CD14-positive monocyte (primary cell): ENCODE measurements around the gene LIN9. TPM values are rescaled to one million over a fixed set of nuclear protein-coding genes. Genes with fewer than 3 reads are reported as not detected.

Experiments
- DNase-seq, 3 donors: peaks; one replicate each; pipeline ENCODE4 v3.0.0-alpha.2; 2011 to 2022
- H2AFZ ChIP-seq: 2 replicates; pipeline ENCODE4 v1.6.0; 2012; ENCODE audit warnings: mild to moderate bottlenecking, low read depth, low read length, inconsistent platforms; ENCODE audit not compliant: insufficient read depth, poor library complexity, severe bottlenecking
- H3K27ac ChIP-seq, 2 donors: 1 replicate in 1 of 2; 2 replicates in 1 of 2; pipeline ENCODE4 v1.5.1; 2012 to 2013; ENCODE audit warnings: low read length in 2 of 2, control low read depth in 1 of 2, inconsistent platforms in 1 of 2, low read depth in 1 of 2, mild to moderate bottlenecking in 1 of 2
- H3K27me3 ChIP-seq, 2 donors: one replicate each; pipeline versions ENCODE4 v1.6.0 to v1.6.1; 2011 to 2013; ENCODE audit warnings: low read length in 2 of 2; ENCODE audit not compliant: control insufficient read depth in 2 of 2, insufficient read depth in 2 of 2
- H3K36me3 ChIP-seq, 2 donors: replicated peaks in 1 of 2; 1 replicate in 1 of 2; 2 replicates in 1 of 2; pipeline versions ENCODE4 v1.5.1 to v1.6.1; 2012 to 2013; ENCODE audit warnings: low read length in 2 of 2, control low read depth in 1 of 2, inconsistent platforms in 1 of 2, mild to moderate bottlenecking in 1 of 2; ENCODE audit not compliant: insufficient read depth in 2 of 2, control insufficient read depth in 1 of 2
- H3K4me1 ChIP-seq, 2 donors: 1 replicate in 1 of 2; 2 replicates in 1 of 2; pipeline versions ENCODE4 v1.5.1 to v1.6.1; 2012 to 2013; ENCODE audit warnings: low read length in 2 of 2, control low read depth in 1 of 2, inconsistent platforms in 1 of 2, mild to moderate bottlenecking in 1 of 2, moderate library complexity in 1 of 2; ENCODE audit not compliant: insufficient read depth in 2 of 2, control insufficient read depth in 1 of 2
- H3K4me2 ChIP-seq: replicated peaks from 2 replicates; pipeline ENCODE3; 2012; ENCODE audit warnings: low read length, moderate library complexity, mild to moderate bottlenecking; ENCODE audit not compliant: poor library complexity, severe bottlenecking; ENCODE audit errors: extremely low read depth
- H3K4me3 ChIP-seq, 3 experiments: fragments of 200-600 bp in 1 of 3; sonication (generic) in 1 of 3; replicated peaks in 1 of 3; 1 replicate in 2 of 3; 2 replicates in 1 of 3; pipeline ENCODE4 v1.5.1; 2011 to 2013; ENCODE audit warnings: low read length in 3 of 3, mild to moderate bottlenecking in 3 of 3, control low read depth in 2 of 3, low read depth in 2 of 3, inconsistent platforms in 1 of 3, moderate library complexity in 1 of 3
- H3K79me2 ChIP-seq: 2 replicates; pipeline ENCODE4 v1.6.0; 2012; ENCODE audit warnings: mild to moderate bottlenecking, control low read depth, inconsistent platforms, low read length, moderate library complexity; ENCODE audit not compliant: insufficient read depth
- H3K9ac ChIP-seq: 2 replicates; pipeline ENCODE4 v1.6.0; 2017; ENCODE audit warnings: low read length, mild to moderate bottlenecking; ENCODE audit not compliant: insufficient read depth, poor library complexity, severe bottlenecking
- H3K9me3 ChIP-seq, 2 donors: replicated peaks in 1 of 2; 1 replicate in 1 of 2; 2 replicates in 1 of 2; pipeline versions ENCODE4 v1.5.1 to v1.6.1; 2012 to 2013; ENCODE audit warnings: low read length in 2 of 2, control low read depth in 1 of 2; ENCODE audit not compliant: control insufficient read depth in 1 of 2, insufficient read depth in 1 of 2
- H4K20me1 ChIP-seq: 2 replicates; pipeline ENCODE4 v1.6.0; 2012; ENCODE audit warnings: mild to moderate bottlenecking, low read length, control low read depth, moderate library complexity; ENCODE audit not compliant: insufficient read depth
- H3K27ac Mint-ChIP-seq, 7 donors: one replicate each; pipeline ENCODE4 v1.8.0; 2020; ENCODE audit warnings: mild to moderate bottlenecking in 7 of 7, mixed read lengths in 7 of 7, moderate library complexity in 6 of 7, inconsistent platforms in 2 of 7
- H3K27me3 Mint-ChIP-seq, 3 donors: one replicate each; pipeline ENCODE4 v1.8.0; 2021 to 2022; ENCODE audit warnings: low read depth in 3 of 3, mild to moderate bottlenecking in 3 of 3, mixed read lengths in 3 of 3, moderate library complexity in 3 of 3, inconsistent platforms in 1 of 3
- H3K36me3 Mint-ChIP-seq, 2 donors: one replicate each; pipeline ENCODE4 v1.8.0; 2020; ENCODE audit warnings: mixed read lengths in 2 of 2, inconsistent platforms in 1 of 2, mild to moderate bottlenecking in 1 of 2
- H3K4me1 Mint-ChIP-seq: one replicate; pipeline ENCODE4 v1.8.0; 2020; ENCODE audit warnings: mild to moderate bottlenecking, mixed read lengths
- H3K4me3 Mint-ChIP-seq, 2 donors: one replicate each; pipeline ENCODE4 v1.8.0; 2020; ENCODE audit warnings: mild to moderate bottlenecking in 2 of 2, mixed read lengths in 2 of 2, moderate library complexity in 1 of 2
- H3K9me3 Mint-ChIP-seq, 7 donors: one replicate each; pipeline ENCODE4 v1.8.0; 2020 to 2022; ENCODE audit warnings: mixed read lengths in 7 of 7, mild to moderate bottlenecking in 6 of 7, moderate library complexity in 6 of 7, inconsistent platforms in 2 of 7
- WGBS: methylation state at CpG from one replicate; pipeline ENCODE4 v1.1.5; 2013; ENCODE audit warnings: missing lambda C conversion rate; ENCODE audit not compliant: insufficient coverage; 5-methylcytosine and 5-hydroxymethylcytosine counted together
- intact Hi-C, 2 donors: fragments of 100-400 bp; cut with micrococcal nuclease; formaldehyde crosslinking; loops; one replicate each; pipeline versions ENCODE4 v1.15.0 to v1.15.1; 2023
- polyA plus RNA-seq, 3 donors: library from polyadenylated mRNA; depleted of rRNA in 1 of 3; unstranded in 2 of 3; stranded (reverse) in 1 of 3; fragments of 300-500 nt in 2 of 3; fragments of >200 nt in 1 of 3; fragmentation: Illumina TruSeq in 2 of 3; gene quantifications; 1 replicate in 2 of 3; 2 replicates in 1 of 3; pipeline ENCODE4 v1.2.3, GENCODE V29; 2012 to 2021
- TF ChIP-seq, protein P1 (sequence below): fragments of 200-600 bp; IDR thresholded peaks from one replicate; pipeline ENCODE4 v1.8.0; 2022; ENCODE audit warnings: antibody characterized with exemption, mild to moderate bottlenecking

The LIN9 gene
- polyA plus RNA-seq, 3 donors = 0.56 to 1.3 (median 0.76) TPM

DNA sequence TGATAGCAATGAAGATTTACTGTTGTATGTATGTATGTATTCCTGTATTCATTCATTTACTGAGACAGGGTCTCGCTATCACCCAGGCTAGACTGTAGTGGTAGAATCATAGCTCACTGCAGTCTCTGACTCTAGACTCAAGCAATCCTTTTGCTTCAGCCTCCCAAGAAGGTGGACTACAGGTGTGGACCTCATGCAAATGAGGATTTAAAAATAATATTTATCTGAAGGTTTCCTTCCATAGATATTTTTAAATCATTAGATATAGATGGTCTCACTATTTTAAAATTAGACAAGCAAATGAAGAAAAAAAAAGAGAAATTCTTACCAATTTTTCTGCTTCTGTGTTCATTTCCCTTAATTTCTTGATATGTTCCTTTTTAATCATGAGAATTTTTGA lies 58.5 kb downstream of the LIN9 start:
- Histone ChIP-seq H2AFZ (no peak overlapping the region), H3K4me3 (no peak overlapping the region), H3K79me2 (no peaks in the 10 kb centered on the region), H3K27ac (no peak overlapping the region), H3K4me1 (no peaks in the 10 kb centered on the region), H3K27me3 (no peaks in the 10 kb centered on the region), H3K9ac (no peak overlapping the region), H3K36me3 (peaks cover 7 to 22% of the 10 kb centered on the region in 2 donors), H4K20me1 (no peaks in the 10 kb centered on the region), H3K9me3 (no peaks in the 10 kb centered on the region), H3K4me2 (no peak overlapping the region)
- Mint-ChIP-seq H3K27ac (no peak overlapping the region), H3K36me3 (peaks cover 20 to 42% of the 10 kb centered on the region in 2 donors), H3K4me1 (peaks cover 12% of the 10 kb centered on the region), H3K4me3 (no peak overlapping the region), H3K27me3 (peaks cover 0 to 3% (median 2%) of the 10 kb centered on the region in 3 donors), H3K9me3 (no peaks in the 10 kb centered on the region)
- WGBS = no CpG with 5 or more reads among the region's 1 CpG
- DNase-seq = no peak
- TF ChIP-seq, protein P1, sequence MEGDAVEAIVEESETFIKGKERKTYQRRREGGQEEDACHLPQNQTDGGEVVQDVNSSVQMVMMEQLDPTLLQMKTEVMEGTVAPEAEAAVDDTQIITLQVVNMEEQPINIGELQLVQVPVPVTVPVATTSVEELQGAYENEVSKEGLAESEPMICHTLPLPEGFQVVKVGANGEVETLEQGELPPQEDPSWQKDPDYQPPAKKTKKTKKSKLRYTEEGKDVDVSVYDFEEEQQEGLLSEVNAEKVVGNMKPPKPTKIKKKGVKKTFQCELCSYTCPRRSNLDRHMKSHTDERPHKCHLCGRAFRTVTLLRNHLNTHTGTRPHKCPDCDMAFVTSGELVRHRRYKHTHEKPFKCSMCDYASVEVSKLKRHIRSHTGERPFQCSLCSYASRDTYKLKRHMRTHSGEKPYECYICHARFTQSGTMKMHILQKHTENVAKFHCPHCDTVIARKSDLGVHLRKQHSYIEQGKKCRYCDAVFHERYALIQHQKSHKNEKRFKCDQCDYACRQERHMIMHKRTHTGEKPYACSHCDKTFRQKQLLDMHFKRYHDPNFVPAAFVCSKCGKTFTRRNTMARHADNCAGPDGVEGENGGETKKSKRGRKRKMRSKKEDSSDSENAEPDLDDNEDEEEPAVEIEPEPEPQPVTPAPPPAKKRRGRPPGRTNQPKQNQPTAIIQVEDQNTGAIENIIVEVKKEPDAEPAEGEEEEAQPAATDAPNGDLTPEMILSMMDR = no peak
- intact Hi-C loops = no loop called here

DNA sequence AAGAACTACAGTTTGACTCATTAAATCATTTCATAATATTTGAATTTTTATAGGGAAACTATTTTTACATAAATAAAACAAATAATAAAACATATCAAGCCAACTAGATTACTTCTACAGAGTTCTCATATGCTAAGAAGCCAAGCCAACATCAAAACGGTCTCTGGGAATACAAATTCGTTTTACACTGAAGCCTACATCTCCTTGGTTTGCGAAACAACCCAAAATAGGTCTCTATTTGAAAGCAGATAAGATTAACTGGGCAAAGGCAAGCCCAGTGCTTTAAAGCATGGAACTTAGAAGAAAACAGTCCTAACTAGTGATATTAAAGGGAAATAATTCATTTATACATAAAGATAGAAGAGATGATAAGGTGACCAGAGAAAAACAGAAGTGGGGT lies 60.2 kb downstream of the LIN9 start:
- Histone ChIP-seq H3K4me1 (no peaks in the 10 kb centered on the region), H3K4me3 (no peak overlapping the region), H4K20me1 (no peaks in the 10 kb centered on the region), H3K9me3 (no peaks in the 10 kb centered on the region), H3K36me3 (peaks cover 7 to 26% of the 10 kb centered on the region in 2 donors), H3K79me2 (no peaks in the 10 kb centered on the region), H3K27ac (no peak overlapping the region), H3K4me2 (no peak overlapping the region), H2AFZ (no peak overlapping the region), H3K9ac (no peak overlapping the region), H3K27me3 (no peaks in the 10 kb centered on the region)
- intact Hi-C loops = no loop called here
- H3K27me3 Mint-ChIP-seq = peaks cover 0 to 3% (median 2%) of the 10 kb centered on the region in 3 donors
- peaks cover 20 to 48% of the 10 kb centered on the region in 2 donors for H3K36me3 Mint-ChIP-seq
- peaks cover 12% of the 10 kb centered on the region for H3K4me1 Mint-ChIP-seq
- no peaks in the 10 kb centered on the region for H3K9me3 Mint-ChIP-seq
- peak overlapping the region in 3 of 7 donors; percentile 3 to 68 (median 64) for H3K27ac Mint-ChIP-seq
- WGBS = 80% methylated on average over 1 of the region's 3 CpGs
- TF ChIP-seq, protein P1 = no peak
- DNase-seq = no peak
- no peak overlapping the region for H3K4me3 Mint-ChIP-seq
